ENCODE results near the gene FBXW8. TPM values are rescaled to one million over a fixed set of nuclear protein-coding genes. Genes with fewer than 3 reads are reported as not detected.

FBXW8 gene
- total RNA-seq, 4 donors from 2014 or later, result 29.3 to 45.5 (median 32.9) TPM

DNA sequence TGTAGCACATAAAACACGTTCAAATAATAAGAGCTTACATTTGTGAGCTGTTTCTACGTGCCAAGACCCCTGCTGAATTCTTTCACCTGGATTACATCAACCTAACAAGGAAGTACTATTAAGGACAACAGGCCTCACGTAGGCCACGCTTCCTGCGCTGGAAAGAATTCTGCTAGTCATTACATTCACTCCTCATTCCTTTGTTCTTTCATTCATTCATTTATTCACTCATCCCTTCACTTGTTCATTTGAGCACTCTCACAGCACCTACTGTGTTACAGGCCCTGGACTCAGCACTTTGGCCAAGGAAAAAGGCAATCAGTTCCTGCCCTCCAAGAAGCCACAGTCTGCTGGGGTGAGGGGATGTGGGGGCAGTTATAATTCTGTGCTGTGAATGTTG lies 160.3 kb downstream of the FBXW8 start:
- TF ChIP-seq POLR2A (IDR thresholded peaks at IDR 0.05), result no peak
- TF ChIP-seq, protein P1, sequence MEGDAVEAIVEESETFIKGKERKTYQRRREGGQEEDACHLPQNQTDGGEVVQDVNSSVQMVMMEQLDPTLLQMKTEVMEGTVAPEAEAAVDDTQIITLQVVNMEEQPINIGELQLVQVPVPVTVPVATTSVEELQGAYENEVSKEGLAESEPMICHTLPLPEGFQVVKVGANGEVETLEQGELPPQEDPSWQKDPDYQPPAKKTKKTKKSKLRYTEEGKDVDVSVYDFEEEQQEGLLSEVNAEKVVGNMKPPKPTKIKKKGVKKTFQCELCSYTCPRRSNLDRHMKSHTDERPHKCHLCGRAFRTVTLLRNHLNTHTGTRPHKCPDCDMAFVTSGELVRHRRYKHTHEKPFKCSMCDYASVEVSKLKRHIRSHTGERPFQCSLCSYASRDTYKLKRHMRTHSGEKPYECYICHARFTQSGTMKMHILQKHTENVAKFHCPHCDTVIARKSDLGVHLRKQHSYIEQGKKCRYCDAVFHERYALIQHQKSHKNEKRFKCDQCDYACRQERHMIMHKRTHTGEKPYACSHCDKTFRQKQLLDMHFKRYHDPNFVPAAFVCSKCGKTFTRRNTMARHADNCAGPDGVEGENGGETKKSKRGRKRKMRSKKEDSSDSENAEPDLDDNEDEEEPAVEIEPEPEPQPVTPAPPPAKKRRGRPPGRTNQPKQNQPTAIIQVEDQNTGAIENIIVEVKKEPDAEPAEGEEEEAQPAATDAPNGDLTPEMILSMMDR (IDR thresholded peaks at IDR 0.05), result no peak
- intact Hi-C loops (cut with DNase I), result no loop called here

GRCh38 chr12:117072106-117072505 lies 161.4 kb downstream of the FBXW8 start:
- H3K27me3 ChIP-seq, result no peaks in the 10 kb centered on the region
- DNase-seq, result no peak
- 93 to 94% methylated on average over 5 of the region's 5 CpGs for WGBS, 2 donors
- intact Hi-C loops (cut with DNase I), result no loop called here
- H3K4me3 ChIP-seq (replicated peaks in 1 of 3), result no peak overlapping the region
- no peaks in the 10 kb centered on the region for H3K36me3 ChIP-seq
- peaks cover 8 to 14% of the 10 kb centered on the region in 2 donors for H3K4me1 ChIP-seq
- no peaks in the 10 kb centered on the region for H3K9me3 ChIP-seq
- no peak overlapping the region for H3K27ac ChIP-seq
- TF ChIP-seq, protein P1 (IDR thresholded peaks at IDR 0.05), result no peak
- TF ChIP-seq POLR2A (IDR thresholded peaks at IDR 0.05), result no peak

More for the DNA sequence above, 160.3 kb downstream of the FBXW8 start:
- Histone ChIP-seq H3K4me1 (peaks cover 0 to 6% of the 10 kb centered on the region in 2 donors), H3K4me3 (replicated peaks in 1 of 3) (no peak overlapping the region), H3K27me3 (no peaks in the 10 kb centered on the region), H3K9me3 (no peaks in the 10 kb centered on the region), H3K27ac (no peak overlapping the region), H3K36me3 (no peaks in the 10 kb centered on the region)
- WGBS, 2 donors, result 78 to 93% methylated on average over 5 of the region's 5 CpGs
- DNase-seq, result no peak

DNA sequence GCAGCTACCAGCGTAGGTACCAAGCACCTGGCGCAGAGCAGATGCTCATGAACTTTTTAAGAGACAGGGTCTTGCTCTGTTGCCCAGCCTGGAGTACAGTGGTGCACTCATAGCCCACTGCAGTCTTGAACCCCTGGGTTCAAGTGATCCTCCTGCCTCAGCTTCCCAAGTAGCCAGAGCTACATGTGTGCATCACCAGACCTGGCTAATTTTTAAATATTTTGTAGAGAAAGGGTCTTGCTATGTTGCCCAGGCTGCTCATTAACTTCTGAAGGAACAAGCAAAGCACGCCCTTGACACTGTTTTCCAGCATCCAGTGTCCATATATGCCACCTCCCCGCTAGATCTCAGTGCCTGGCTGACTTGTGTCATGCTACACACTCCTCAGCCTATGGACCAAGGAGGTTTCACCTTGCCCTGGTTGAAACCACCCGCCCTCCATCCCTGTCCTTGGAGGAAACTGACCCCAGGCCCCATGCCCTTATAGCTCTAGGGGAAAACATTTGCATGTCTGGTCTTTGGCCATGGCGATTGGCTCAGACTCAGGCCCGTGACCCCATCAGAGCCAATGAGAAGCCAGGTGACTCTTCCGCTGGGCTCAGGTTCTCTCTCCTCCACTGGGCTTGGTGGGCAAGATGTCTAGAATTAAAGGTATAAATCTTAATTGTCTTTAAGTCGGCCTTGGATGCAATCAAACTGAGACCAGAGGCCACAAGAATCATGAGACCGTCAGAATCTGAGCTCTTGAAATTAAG lies 162.2 kb downstream of the FBXW8 start:
- 87 to 89% methylated on average over 8 to 10 of the region's 10 CpGs for WGBS, 2 donors
- DNase-seq, result no peak
- no peaks in the 10 kb centered on the region for H3K36me3 ChIP-seq
- H3K9me3 ChIP-seq, result no peaks in the 10 kb centered on the region
- H3K27me3 ChIP-seq, result no peaks in the 10 kb centered on the region
- H3K27ac ChIP-seq, result no peak overlapping the region
- H3K4me1 ChIP-seq, result peaks cover 15 to 20% of the 10 kb centered on the region in 2 donors
- TF ChIP-seq, protein P1 (IDR thresholded peaks at IDR 0.05), result no peak
- TF ChIP-seq POLR2A (IDR thresholded peaks at IDR 0.05), result no peak
- no peak overlapping the region for H3K4me3 ChIP-seq (replicated peaks in 1 of 3)
- intact Hi-C loops (cut with DNase I), result no loop called here

- WGBS, 2 donors, result 70 to 74% methylated on average over 5 of the region's 5 CpGs
- TF ChIP-seq, protein P1 (IDR thresholded peaks at IDR 0.05), result no peak
- no peak for TF ChIP-seq POLR2A (IDR thresholded peaks at IDR 0.05)
- peaks cover 15 to 27% of the 10 kb centered on the region in 2 donors for H3K4me1 ChIP-seq
- H3K27ac ChIP-seq, result no peak overlapping the region
- no peaks in the 10 kb centered on the region for H3K27me3 ChIP-seq
- H3K4me3 ChIP-seq (replicated peaks in 1 of 3), result no peak overlapping the region
- no peaks in the 10 kb centered on the region for H3K9me3 ChIP-seq
- intact Hi-C loops (cut with DNase I), result no loop called here
- H3K36me3 ChIP-seq, result no peaks in the 10 kb centered on the region
- DNase-seq, result no peak
Observed at GRCh38 chr12:117073611-117074010, 162.9 kb downstream of the FBXW8 start.

Data from thyroid gland (tissue), 4 donors.